Esophagus muscularis mucosa (tissue), 4 donors: Measurements from ENCODE around the gene TM4SF20.

Source experiments
- EP300 ChIP-seq: sonication (generic); formaldehyde crosslinking; IDR thresholded peaks from one replicate; pipeline ENCODE4 v1.6.1; 2017; ENCODE audit warnings: antibody characterized with exemption
- POLR2A ChIP-seq: fragments of 450-650 bp; IDR thresholded peaks from one replicate; pipeline ENCODE4 v1.6.1; 2017; ENCODE audit warnings: antibody characterized with exemption, moderate library complexity, mild to moderate bottlenecking, low read depth
- TF ChIP-seq, protein P1 (sequence below), 3 experiments: fragments of 200-600 bp in 2 of 3; fragments of 450-650 bp in 1 of 3; sonication (generic) in 2 of 3; IDR thresholded peaks; one replicate each; pipeline ENCODE4 v1.5.1; 2017 to 2019; ENCODE audit warnings: antibody characterized with exemption in 3 of 3, mild to moderate bottlenecking in 2 of 3, moderate library complexity in 1 of 3

DNA sequence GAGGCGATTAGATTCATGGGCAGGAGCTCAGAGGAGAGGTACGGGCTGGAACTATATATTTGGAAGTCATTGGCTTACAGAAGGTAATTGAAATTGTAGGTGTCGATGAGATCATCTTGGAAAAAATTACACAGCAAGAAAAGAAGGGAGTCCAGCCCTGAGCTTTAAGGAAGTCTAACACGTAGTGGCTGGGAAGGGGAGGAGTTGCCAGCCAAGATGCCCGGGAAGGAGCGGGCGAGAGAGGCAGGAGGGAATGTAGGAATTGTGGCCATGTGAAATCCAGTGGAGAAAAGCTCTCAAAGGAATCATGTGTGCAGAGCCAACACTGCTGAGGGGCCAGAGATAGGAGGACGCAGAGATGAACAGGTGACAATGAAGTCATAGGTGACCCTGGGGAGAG is 34.3 kb upstream of the TM4SF20 start:
- TF ChIP-seq, protein P1, sequence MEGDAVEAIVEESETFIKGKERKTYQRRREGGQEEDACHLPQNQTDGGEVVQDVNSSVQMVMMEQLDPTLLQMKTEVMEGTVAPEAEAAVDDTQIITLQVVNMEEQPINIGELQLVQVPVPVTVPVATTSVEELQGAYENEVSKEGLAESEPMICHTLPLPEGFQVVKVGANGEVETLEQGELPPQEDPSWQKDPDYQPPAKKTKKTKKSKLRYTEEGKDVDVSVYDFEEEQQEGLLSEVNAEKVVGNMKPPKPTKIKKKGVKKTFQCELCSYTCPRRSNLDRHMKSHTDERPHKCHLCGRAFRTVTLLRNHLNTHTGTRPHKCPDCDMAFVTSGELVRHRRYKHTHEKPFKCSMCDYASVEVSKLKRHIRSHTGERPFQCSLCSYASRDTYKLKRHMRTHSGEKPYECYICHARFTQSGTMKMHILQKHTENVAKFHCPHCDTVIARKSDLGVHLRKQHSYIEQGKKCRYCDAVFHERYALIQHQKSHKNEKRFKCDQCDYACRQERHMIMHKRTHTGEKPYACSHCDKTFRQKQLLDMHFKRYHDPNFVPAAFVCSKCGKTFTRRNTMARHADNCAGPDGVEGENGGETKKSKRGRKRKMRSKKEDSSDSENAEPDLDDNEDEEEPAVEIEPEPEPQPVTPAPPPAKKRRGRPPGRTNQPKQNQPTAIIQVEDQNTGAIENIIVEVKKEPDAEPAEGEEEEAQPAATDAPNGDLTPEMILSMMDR (IDR thresholded peaks at IDR 0.05), result no peak
- TF ChIP-seq EP300 (no peak), POLR2A (no peak)
